Caco-2 (cell line): Measurements from ENCODE around the gene PPP6R2. TPM values are rescaled to one million over a fixed set of nuclear protein-coding genes. Genes with fewer than 3 reads are reported as not detected.
A peak's percentile ranks its signal among the peaks of the same experiment; 100 is the strongest.

Experiments
- BruUV-seq: library from RNA; stranded (reverse); fragments of 400-500 nt; replicated peaks from 2 replicates; lab custom pipeline; 2021; lab: Mats Ljungman, UMichigan
- CTCF ChIA-PET: fragments of 300-600 bp; sonication (Branson Sonifier 250); formaldehyde crosslinking; loops from one replicate; lab custom pipeline; 2022; ENCODE audit warnings: antibody characterized with exemption; lab: Charles Lee
- POLR2A ChIA-PET: fragments of 300-600 bp; sonication (Branson Sonifier 250); formaldehyde crosslinking; loops from one replicate; lab custom pipeline; 2022; ENCODE audit warnings: antibody characterized with exemption; lab: Charles Lee
- DNase-seq, 2 experiments: peaks; one replicate each; pipeline versions ENCODE4 v3.0.0 to v3.0.0-alpha.2; 2020 to 2022
- H3K27me3 ChIP-seq: replicated peaks from 2 replicates; pipeline ENCODE4 v1.6.0; 2011; ENCODE audit warnings: low read length; ENCODE audit not compliant: control insufficient read depth, insufficient read depth
- H3K36me3 ChIP-seq: 2 replicates; pipeline ENCODE4 v1.5.1; 2011; ENCODE audit warnings: low read length; ENCODE audit not compliant: control insufficient read depth, insufficient read depth
- H3K4me1 ChIP-seq: fragments of 250-450 bp; sonication (Bioruptor Pico); 2 replicates; pipeline ENCODE4 v1.5.1; 2020; ENCODE audit warnings: mild to moderate bottlenecking
- H3K4me3 ChIP-seq: 2 replicates; pipeline ENCODE4 v1.5.1; 2011; ENCODE audit warnings: low read depth, mild to moderate bottlenecking, control low read depth, low read length
- H3K9me3 ChIP-seq: fragments of 250-450 bp; sonication (Bioruptor Pico); 2 replicates; pipeline ENCODE4 v1.5.1; 2020; ENCODE audit warnings: mild to moderate bottlenecking, moderate library complexity
- H3K27ac Mint-ChIP-seq: one replicate; pipeline ENCODE4 v1.8.0; 2022; ENCODE audit warnings: mixed read lengths; ENCODE audit not compliant: unreplicated experiment
- H3K27me3 Mint-ChIP-seq: one replicate; pipeline ENCODE4 v1.8.0; 2022; ENCODE audit warnings: mixed read lengths; ENCODE audit not compliant: insufficient read depth, unreplicated experiment
- H3K36me3 Mint-ChIP-seq: one replicate; pipeline ENCODE4 v1.8.0; 2022; ENCODE audit warnings: mild to moderate bottlenecking, mixed read lengths; ENCODE audit not compliant: insufficient read depth, unreplicated experiment
- H3K4me1 Mint-ChIP-seq: one replicate; pipeline ENCODE4 v1.8.0; 2022; ENCODE audit warnings: low read depth, mixed read lengths; ENCODE audit not compliant: unreplicated experiment
- H3K4me3 Mint-ChIP-seq: one replicate; pipeline ENCODE4 v1.8.0; 2022; ENCODE audit warnings: mild to moderate bottlenecking, moderate library complexity, mixed read lengths; ENCODE audit not compliant: unreplicated experiment
- H3K9me3 Mint-ChIP-seq: one replicate; pipeline ENCODE4 v1.8.0; 2022; ENCODE audit warnings: mixed read lengths; ENCODE audit not compliant: unreplicated experiment
- intact Hi-C: fragments of 100-400 bp; cut with micrococcal nuclease; formaldehyde crosslinking; loops from one replicate; pipeline ENCODE4 v1.10.0; 2022; ENCODE audit not compliant: unreplicated experiment
- total RNA-seq: library from RNA; stranded (reverse); gene quantifications from 2 replicates; pipeline ENCODE4 v1.2.3, GENCODE V29; 2022
- TF ChIP-seq, protein P1 (sequence below), 2 experiments: fragments of 200-600 bp in 1 of 2; IDR thresholded peaks; 1 replicate in 1 of 2; 2 replicates in 1 of 2; pipeline versions ENCODE4 v1.5.1 to v1.8.0; 2011 to 2022; ENCODE audit warnings: antibody characterized with exemption in 1 of 2, control low read depth in 1 of 2, inconsistent platforms in 1 of 2, low read depth in 1 of 2, low read length in 1 of 2, mild to moderate bottlenecking in 1 of 2, moderate library complexity in 1 of 2; ENCODE audit not compliant: insufficient read depth in 1 of 2, severe bottlenecking in 1 of 2, unreplicated experiment in 1 of 2

Gene PPP6R2
- total RNA-seq, 1 experiment from 2014 or later: 60.7 TPM

- H3K27ac Mint-ChIP-seq: peak overlapping the region; percentile 22
Observed at GRCh38 chr22:50471962-50472361, 128.8 kb downstream of the PPP6R2 start.

GRCh38 chr22:50473088-50473487 lies 130.0 kb downstream of the PPP6R2 start:
- no peaks in the 10 kb centered on the region for H3K9me3 ChIP-seq
- Mint-ChIP-seq H3K4me1 (peaks cover 24% of the 10 kb centered on the region), H3K27ac (peak overlapping the region; percentile 34), H3K4me3 (peak overlapping the region; percentile 77), H3K27me3 (no peaks in the 10 kb centered on the region), H3K36me3 (no peaks in the 10 kb centered on the region), H3K9me3 (no peaks in the 10 kb centered on the region)
- H3K4me3 ChIP-seq: no peak overlapping the region
- no peaks in the 10 kb centered on the region for H3K27me3 ChIP-seq
- POLR2A ChIA-PET: no interaction called here
- no peak for DNase-seq
- no TSS peak for BruUV-seq
- intact Hi-C loops: no loop called here
- TF ChIP-seq, protein P1, sequence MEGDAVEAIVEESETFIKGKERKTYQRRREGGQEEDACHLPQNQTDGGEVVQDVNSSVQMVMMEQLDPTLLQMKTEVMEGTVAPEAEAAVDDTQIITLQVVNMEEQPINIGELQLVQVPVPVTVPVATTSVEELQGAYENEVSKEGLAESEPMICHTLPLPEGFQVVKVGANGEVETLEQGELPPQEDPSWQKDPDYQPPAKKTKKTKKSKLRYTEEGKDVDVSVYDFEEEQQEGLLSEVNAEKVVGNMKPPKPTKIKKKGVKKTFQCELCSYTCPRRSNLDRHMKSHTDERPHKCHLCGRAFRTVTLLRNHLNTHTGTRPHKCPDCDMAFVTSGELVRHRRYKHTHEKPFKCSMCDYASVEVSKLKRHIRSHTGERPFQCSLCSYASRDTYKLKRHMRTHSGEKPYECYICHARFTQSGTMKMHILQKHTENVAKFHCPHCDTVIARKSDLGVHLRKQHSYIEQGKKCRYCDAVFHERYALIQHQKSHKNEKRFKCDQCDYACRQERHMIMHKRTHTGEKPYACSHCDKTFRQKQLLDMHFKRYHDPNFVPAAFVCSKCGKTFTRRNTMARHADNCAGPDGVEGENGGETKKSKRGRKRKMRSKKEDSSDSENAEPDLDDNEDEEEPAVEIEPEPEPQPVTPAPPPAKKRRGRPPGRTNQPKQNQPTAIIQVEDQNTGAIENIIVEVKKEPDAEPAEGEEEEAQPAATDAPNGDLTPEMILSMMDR (IDR thresholded peaks at IDR 0.05; ENCODE audit: insufficient read depth in 1 of 2, low read depth in 1 of 2, low read length in 1 of 2, severe bottlenecking in 1 of 2, unreplicated experiment in 1 of 2): peak; percentile 15 to 28
- CTCF ChIA-PET: interaction anchor here (0.6 to 1.2 kb wide), 2 partner anchors 35 to 52 kb away, joined by 3 read pairs; partner anchors contain the start of genes LMF2, NCAPH2 and SCO2
- peaks cover 6% of the 10 kb centered on the region; the same call in 1 of the 2 replicates for H3K36me3 ChIP-seq
- peaks cover 41% of the 10 kb centered on the region for H3K4me1 ChIP-seq

More at GRCh38 chr22:50471962-50472361, 128.8 kb downstream of the PPP6R2 start:
- Histone ChIP-seq H3K4me1 (peaks cover 41% of the 10 kb centered on the region), H3K27me3 (no peaks in the 10 kb centered on the region), H3K4me3 (no peak overlapping the region), H3K9me3 (no peaks in the 10 kb centered on the region), H3K36me3 (peaks cover 8% of the 10 kb centered on the region)
- no peaks in the 10 kb centered on the region for H3K9me3 Mint-ChIP-seq
- H3K27me3 Mint-ChIP-seq: no peaks in the 10 kb centered on the region
- intact Hi-C loops: no loop called here
- BruUV-seq: no TSS peak
- ChIA-PET POLR2A (no interaction called here), CTCF (interaction anchor here (0.8 kb wide), 1 partner anchor 26 kb away, joined by 3 read pairs; no protein-coding TSS in a partner anchor)
- H3K4me1 Mint-ChIP-seq: peaks cover 20% of the 10 kb centered on the region
- no peaks in the 10 kb centered on the region for H3K36me3 Mint-ChIP-seq
- no peak for DNase-seq
- TF ChIP-seq, protein P1 (IDR thresholded peaks at IDR 0.05; ENCODE audit: insufficient read depth in 1 of 2, low read depth in 1 of 2, low read length in 1 of 2, severe bottlenecking in 1 of 2, unreplicated experiment in 1 of 2): no peak
- H3K4me3 Mint-ChIP-seq: no peak overlapping the region

DNA sequence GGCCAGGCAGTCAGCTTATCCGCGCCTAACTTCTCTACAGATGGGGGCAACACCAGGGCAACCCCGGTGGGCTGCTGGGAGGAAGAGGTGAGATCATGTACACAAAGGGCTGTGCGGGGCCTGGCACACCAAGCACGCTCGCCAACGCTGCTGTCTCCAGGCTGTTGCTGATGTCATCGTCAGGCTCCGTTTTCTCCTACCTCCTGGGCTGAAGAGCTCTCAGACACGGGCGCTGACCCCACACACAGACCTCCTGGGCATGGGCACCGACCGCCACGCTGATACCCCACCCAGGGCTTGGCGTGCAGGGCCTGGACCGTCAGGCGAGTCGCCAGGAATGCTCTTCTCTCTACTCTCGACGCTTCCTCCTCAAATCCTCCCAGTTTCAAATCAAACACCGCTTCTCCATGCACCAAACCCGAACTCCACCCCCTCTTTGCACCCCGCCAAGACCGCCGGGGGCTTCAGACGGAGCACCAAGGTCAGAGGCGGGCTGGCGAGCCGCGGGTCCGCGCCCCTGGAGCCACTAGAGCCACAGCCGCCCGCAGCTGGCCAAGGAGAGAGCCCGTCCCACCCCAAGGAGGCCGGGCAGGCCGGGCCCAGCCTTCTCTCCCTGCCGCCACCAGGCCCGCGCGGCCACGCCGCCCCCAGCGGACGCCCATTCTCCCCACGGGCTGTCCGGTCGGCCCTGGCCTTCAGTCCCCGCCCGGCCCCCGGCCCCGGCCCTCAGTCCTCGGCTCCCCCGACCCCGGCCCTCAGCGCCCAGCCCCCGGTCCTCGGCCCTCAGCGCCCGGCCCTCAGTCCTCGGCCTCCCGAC lies 130.9 kb downstream of the PPP6R2 start:
- H3K4me1 ChIP-seq: peaks cover 41% of the 10 kb centered on the region
- Mint-ChIP-seq H3K27ac (peak overlapping the region; percentile 34), H3K27me3 (no peaks in the 10 kb centered on the region), H3K9me3 (no peaks in the 10 kb centered on the region), H3K36me3 (no peaks in the 10 kb centered on the region), H3K4me3 (peak overlapping the region; percentile 77), H3K4me1 (peaks cover 24% of the 10 kb centered on the region)
- TF ChIP-seq, protein P1 (IDR thresholded peaks at IDR 0.05; ENCODE audit: insufficient read depth in 1 of 2, low read depth in 1 of 2, low read length in 1 of 2, severe bottlenecking in 1 of 2, unreplicated experiment in 1 of 2): no peak
- peak in 1 of 2 experiments; percentile 42 for DNase-seq
- no TSS peak for BruUV-seq
- intact Hi-C loops: no loop called here
- no peaks in the 10 kb centered on the region for H3K9me3 ChIP-seq
- H3K36me3 ChIP-seq: peaks cover 6% of the 10 kb centered on the region; the same call in 1 of the 2 replicates
- H3K4me3 ChIP-seq: peak overlapping the region; percentile 71
- ChIA-PET POLR2A (interaction anchor here (0.5 kb wide), 1 partner anchor 24 kb away, joined by 3 read pairs; no protein-coding TSS in a partner anchor), CTCF (interaction anchor here (0.6 kb wide), 1 partner anchor 52 kb away, joined by 3 read pairs; the partner anchor contains the start of gene SCO2)
- no peaks in the 10 kb centered on the region for H3K27me3 ChIP-seq
